Activated T-helper 17 cell treated with anti-CD3 and anti-CD28 coated beads, Interleukin-2, amount 50 U/mL, for 72 hours (primary cell): ENCODE data around the gene CIB4. TPM values are rescaled to one million over a fixed set of nuclear protein-coding genes. Genes with fewer than 3 reads are reported as not detected.

Source experiments
- ATAC-seq: fragments of 150-1000 bp; cut with Tn5 transposase; replicated peaks from 2 replicates; pipeline ENCODE4 v1.10.0; 2021; ENCODE audit warnings: mild to moderate bottlenecking, moderate library complexity
- H3K27ac Mint-ChIP-seq: one replicate; pipeline ENCODE4 v1.8.0; 2022; ENCODE audit warnings: mixed read lengths
- H3K27me3 Mint-ChIP-seq: one replicate; pipeline ENCODE4 v1.8.0; 2022; ENCODE audit warnings: mixed read lengths
- H3K36me3 Mint-ChIP-seq: one replicate; pipeline ENCODE4 v1.8.0; 2022; ENCODE audit warnings: low read depth, mild to moderate bottlenecking, mixed read lengths
- H3K4me1 Mint-ChIP-seq: one replicate; pipeline ENCODE4 v1.8.0; 2022; ENCODE audit warnings: mixed read lengths
- H3K4me3 Mint-ChIP-seq: one replicate; pipeline ENCODE4 v1.8.0; 2022; ENCODE audit warnings: mild to moderate bottlenecking, mixed read lengths
- H3K9me3 Mint-ChIP-seq: one replicate; pipeline ENCODE4 v1.8.0; 2022; ENCODE audit warnings: mixed read lengths
- total RNA-seq, 2 donors: library from RNA; stranded (reverse); gene quantifications; one replicate each; pipeline ENCODE4 v1.2.3, GENCODE V29; 2022

The CIB4 gene
- not detected for total RNA-seq

DNA sequence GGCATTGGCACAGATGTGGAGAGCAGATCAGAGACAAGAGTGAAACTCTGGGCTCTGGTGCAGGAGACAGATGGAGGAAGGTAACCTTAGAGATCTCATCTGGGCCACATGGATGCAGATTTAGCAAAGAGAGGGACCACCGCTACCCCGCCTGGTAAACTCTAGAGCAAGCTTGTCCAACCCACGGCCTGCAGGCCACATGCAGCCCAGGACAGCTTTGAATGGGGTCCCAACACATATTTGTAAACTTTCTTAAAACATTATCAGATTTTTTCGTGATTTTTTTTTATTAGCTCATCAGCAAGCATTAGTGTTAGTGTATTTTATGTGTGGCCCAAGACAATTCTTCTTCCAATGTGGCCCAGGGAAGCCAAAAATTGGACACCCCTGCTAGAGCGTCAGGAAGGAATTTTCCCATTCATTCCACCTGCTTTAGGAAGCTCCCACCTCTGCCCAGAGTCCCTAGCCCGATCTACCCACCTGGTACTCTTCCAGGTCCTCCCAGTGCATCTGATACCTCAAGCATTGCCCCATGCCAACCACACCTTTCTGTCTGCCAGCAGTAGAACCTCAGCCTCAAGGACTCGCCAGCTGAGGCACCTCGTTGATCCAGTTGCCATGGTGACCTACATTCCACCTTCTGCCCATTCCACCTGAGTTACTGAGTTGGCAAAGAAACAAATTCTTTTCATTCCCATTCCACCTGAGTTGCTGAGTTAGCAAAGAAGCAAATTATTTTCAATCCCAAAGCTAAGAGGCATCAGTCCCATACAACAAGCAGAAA is at the start of gene CIB4:
Gene CIB4, minus strand, starts transcription at position 586 of the 784 bp plus-strand sequence. Its CDS starts 52 bp downstream, at position 534.
- ATAC-seq, result no peak
- H3K4me1 Mint-ChIP-seq, result no peaks in the 10 kb centered on the region
- no peak within 1 kb of the TSS for H3K4me3 Mint-ChIP-seq
- no peaks in the 10 kb centered on the region for H3K9me3 Mint-ChIP-seq
- no peak within 1 kb of the TSS for H3K27ac Mint-ChIP-seq
- H3K27me3 Mint-ChIP-seq, result peaks cover 26% of the 10 kb centered on the region
- no peaks in the 10 kb centered on the region for H3K36me3 Mint-ChIP-seq

DNA sequence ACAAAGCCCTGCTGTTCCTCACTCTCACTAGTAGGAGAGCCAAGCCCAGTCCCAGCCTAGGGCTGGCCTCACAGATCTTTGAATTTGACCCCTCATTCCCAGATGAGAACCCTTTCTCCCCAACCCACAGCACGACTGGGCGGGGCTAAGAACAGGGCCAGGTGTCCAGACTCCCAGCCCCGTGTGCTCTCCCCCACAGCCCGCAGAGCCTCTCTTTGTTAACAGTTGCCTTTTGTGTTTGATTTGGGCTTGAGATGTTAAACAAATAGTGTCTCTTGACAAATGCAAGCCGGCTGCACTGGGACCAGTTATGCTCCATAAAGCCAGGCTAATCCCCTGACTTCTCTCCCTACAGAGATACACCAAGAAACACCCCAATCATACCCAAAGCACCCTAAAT is 46.6 kb upstream of the CIB4 start:
- Mint-ChIP-seq H3K27ac (no peak overlapping the region), H3K27me3 (peaks cover 52% of the 10 kb centered on the region), H3K9me3 (no peaks in the 10 kb centered on the region), H3K4me1 (no peaks in the 10 kb centered on the region), H3K36me3 (no peaks in the 10 kb centered on the region), H3K4me3 (no peak overlapping the region)
- no peak for ATAC-seq

DNA sequence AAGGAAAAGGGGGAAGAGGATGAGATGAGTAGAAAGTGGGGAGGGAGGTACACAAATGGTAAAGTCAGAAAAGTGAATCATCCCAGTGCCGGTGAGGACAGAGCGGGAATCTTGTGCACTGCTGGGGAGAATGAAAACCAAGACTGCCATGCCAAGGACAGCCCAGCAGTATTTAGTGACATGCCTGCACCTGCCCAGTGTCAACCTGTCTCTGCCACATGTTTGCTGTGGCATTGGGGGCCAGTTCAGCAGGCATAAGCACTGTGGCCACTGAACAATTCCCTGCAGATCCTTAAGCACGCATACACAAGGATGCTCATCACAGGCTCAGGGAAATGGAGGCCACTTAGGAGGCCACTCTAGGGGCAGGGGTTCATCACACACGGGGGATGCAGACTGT is 46.2 kb upstream of the CIB4 start:
- no peak for ATAC-seq
- Mint-ChIP-seq H3K4me1 (no peaks in the 10 kb centered on the region), H3K27me3 (peaks cover 53% of the 10 kb centered on the region), H3K36me3 (no peaks in the 10 kb centered on the region), H3K9me3 (no peaks in the 10 kb centered on the region), H3K27ac (no peak overlapping the region), H3K4me3 (no peak overlapping the region)

DNA sequence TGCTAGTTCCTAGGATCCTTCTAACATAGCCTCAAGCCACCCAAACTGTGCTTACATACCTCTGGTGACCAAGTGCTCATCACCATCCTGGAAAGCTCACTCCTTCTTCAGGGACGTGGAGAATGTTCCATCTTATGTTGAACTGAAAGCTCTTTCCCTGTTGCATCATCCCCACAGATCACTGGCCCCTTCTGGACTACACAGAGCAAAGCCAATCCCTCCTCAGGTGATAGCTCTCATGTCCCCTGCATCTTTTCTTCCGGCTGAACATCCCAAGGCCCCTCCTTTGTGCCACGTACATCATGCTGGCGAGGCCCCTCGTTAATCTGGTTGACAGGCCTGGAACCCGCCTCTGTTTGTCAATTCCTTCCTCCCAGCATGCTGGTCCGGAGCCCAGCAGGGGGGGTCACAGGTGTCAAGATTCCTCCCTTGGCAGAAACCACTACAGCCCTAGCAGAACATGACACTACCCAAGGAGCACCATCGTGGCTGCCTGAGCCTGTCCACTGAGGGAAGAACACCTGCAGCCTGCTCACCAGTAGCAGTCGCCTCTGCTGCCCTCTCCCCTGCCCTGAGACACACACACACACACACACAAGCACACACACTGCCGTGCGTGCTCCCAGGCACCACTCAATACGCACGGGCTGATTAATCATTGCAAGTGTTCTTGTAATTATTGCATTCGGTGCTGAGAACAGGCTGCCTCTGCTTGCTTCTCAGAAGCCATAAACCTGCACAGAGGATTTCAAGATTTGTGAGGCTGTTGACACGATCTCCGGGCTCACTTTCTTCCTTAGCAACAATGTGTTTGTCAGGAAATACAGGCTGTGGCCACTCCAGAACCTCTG is 45.0 kb upstream of the CIB4 start:
- no peaks in the 10 kb centered on the region for H3K36me3 Mint-ChIP-seq
- peaks cover 48% of the 10 kb centered on the region for H3K27me3 Mint-ChIP-seq
- ATAC-seq, result no peak
- H3K4me3 Mint-ChIP-seq, result no peak overlapping the region
- no peak overlapping the region for H3K27ac Mint-ChIP-seq
- no peaks in the 10 kb centered on the region for H3K9me3 Mint-ChIP-seq
- no peaks in the 10 kb centered on the region for H3K4me1 Mint-ChIP-seq

DNA sequence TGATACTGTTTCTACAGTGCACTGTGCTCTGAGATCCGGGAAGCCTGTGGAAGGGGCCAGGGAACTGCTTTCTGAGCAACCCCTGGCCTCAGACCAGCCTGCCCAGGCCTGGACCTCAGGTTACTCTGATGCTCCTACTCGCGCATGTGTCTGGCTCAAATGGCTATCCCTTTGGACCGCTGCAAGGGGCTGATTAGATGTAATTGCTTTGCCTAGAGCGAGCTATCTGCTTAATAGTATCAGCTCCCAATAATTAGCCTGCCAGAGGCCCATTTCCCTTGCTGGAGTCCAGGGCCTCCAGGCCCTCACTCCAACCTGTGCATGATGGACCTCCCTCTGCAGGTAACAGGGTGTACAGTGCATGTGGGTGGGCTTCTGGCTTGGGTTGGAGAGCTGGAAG is 44.2 kb upstream of the CIB4 start:
- no peaks in the 10 kb centered on the region for H3K9me3 Mint-ChIP-seq
- no peaks in the 10 kb centered on the region for H3K4me1 Mint-ChIP-seq
- no peak overlapping the region for H3K27ac Mint-ChIP-seq
- no peak for ATAC-seq
- H3K36me3 Mint-ChIP-seq, result no peaks in the 10 kb centered on the region
- no peak overlapping the region for H3K4me3 Mint-ChIP-seq
- peaks cover 41% of the 10 kb centered on the region for H3K27me3 Mint-ChIP-seq

DNA sequence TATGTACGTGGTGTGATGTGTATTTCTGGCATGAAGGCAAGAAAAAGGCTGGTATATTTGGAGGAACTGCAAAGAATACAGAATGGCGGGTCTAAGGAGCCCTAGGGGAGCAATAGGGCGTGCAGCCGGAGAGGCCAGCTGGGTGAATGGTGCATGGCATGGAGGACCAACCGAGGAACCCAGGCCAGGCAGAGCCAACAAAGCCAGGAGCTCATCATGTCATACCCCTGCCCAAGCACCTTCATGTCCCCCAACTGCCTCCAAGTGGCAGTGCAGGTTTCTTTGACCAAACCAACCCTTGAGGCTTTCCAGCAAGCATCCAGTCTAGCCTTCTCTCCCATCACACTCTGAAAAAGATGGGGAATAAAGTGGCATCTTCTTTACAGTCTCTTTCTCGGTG is 42.4 kb upstream of the CIB4 start:
- H3K9me3 Mint-ChIP-seq, result no peaks in the 10 kb centered on the region
- peaks cover 38% of the 10 kb centered on the region for H3K27me3 Mint-ChIP-seq
- H3K27ac Mint-ChIP-seq, result no peak overlapping the region
- ATAC-seq, result no peak
- no peaks in the 10 kb centered on the region for H3K4me1 Mint-ChIP-seq
- no peaks in the 10 kb centered on the region for H3K36me3 Mint-ChIP-seq
- no peak overlapping the region for H3K4me3 Mint-ChIP-seq

DNA sequence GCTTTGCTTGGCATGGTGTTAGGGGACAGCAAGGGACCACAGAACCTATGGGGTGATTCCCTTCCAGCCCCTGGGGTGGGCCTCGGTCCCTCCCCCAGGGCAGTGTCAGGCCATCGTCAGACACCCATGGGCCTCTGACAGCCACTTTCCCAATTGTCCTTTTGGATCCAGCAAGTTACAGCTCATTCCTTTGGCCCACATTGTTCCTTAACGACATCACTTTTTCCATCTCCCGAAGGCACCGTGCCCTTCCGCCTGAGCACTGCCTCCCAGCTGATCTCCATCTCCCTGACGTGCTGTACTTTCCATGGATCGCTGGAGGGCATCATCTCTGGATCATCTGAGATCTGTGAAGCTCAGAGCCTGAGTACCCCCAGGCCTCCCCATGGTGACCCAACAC is 41.0 kb upstream of the CIB4 start:
- H3K9me3 Mint-ChIP-seq, result peaks cover 5% of the 10 kb centered on the region
- H3K4me1 Mint-ChIP-seq, result no peaks in the 10 kb centered on the region
- ATAC-seq, result no peak
- H3K4me3 Mint-ChIP-seq, result no peak overlapping the region
- H3K27me3 Mint-ChIP-seq, result peaks cover 35% of the 10 kb centered on the region
- no peak overlapping the region for H3K27ac Mint-ChIP-seq
- H3K36me3 Mint-ChIP-seq, result no peaks in the 10 kb centered on the region

DNA sequence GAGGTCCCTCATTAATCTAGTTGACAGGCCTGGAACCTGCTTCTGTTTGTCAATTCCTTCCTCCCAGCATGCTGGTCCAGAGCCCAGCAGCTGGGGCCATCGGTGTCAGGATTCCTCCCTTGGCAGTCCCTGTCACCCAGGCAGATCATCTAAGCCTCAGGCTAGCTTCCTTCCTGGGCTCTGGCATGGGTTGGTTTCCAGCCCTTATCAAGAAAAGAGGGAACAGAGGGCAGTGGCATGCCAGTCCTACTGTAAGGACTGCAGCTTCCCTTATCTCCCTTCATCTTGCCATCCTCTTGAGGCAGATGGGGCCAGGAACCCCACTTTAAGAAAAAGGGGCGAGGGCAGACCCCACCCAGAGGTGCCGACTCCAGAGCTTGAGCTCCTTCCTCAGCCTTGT is 40.5 kb upstream of the CIB4 start:
- Mint-ChIP-seq H3K27me3 (peaks cover 30% of the 10 kb centered on the region), H3K9me3 (peaks cover 5% of the 10 kb centered on the region), H3K4me1 (no peaks in the 10 kb centered on the region), H3K27ac (no peak overlapping the region), H3K4me3 (no peak overlapping the region), H3K36me3 (no peaks in the 10 kb centered on the region)
- ATAC-seq, result no peak

DNA sequence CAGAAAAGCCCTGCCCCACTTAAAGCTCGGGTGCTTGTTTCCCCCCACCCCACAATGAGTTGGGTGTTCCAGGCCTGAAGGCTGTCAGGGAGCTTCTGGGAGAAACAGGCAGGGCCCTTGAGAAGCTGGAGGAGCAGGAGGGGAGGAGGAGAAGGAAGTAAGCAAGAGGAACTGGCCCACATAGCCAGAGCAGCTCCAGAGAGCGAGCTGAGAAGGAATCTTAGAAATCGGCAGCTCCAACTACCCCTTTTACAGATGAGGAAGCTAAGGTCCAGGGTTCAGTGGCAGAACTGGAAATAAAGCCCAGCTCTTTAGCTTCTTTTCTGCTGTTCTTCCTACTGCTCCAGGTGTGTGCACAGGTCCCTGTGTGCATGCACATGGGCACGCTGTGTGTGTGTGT is 38.7 kb upstream of the CIB4 start:
- Mint-ChIP-seq H3K36me3 (no peaks in the 10 kb centered on the region), H3K27ac (no peak overlapping the region), H3K27me3 (peaks cover 19% of the 10 kb centered on the region), H3K4me3 (no peak overlapping the region), H3K9me3 (peaks cover 5% of the 10 kb centered on the region), H3K4me1 (no peaks in the 10 kb centered on the region)
- ATAC-seq, result no peak

DNA sequence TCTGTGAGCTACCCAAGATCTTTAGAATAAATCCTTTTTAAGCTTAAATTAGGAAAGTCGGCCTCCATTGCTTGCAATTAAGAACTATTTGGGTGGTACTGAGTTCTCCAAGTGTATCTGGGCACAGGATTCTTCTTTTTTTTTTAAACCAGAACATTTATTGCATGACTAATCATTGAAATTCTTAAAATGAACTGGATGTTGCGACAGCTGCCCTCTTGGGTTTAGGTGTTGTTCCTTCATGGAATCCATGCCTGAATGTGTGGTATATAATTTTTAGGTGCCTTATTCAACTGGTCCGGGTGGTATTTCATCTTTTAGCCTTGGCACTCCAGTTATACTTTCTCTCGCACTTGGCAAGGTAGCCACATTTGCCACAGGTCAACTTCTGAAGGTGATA is 36.9 kb upstream of the CIB4 start:
- Mint-ChIP-seq H3K36me3 (no peaks in the 10 kb centered on the region), H3K9me3 (peaks cover 5% of the 10 kb centered on the region), H3K4me1 (no peaks in the 10 kb centered on the region), H3K4me3 (no peak overlapping the region), H3K27me3 (peaks cover 24% of the 10 kb centered on the region), H3K27ac (no peak overlapping the region)
- ATAC-seq, result no peak

DNA sequence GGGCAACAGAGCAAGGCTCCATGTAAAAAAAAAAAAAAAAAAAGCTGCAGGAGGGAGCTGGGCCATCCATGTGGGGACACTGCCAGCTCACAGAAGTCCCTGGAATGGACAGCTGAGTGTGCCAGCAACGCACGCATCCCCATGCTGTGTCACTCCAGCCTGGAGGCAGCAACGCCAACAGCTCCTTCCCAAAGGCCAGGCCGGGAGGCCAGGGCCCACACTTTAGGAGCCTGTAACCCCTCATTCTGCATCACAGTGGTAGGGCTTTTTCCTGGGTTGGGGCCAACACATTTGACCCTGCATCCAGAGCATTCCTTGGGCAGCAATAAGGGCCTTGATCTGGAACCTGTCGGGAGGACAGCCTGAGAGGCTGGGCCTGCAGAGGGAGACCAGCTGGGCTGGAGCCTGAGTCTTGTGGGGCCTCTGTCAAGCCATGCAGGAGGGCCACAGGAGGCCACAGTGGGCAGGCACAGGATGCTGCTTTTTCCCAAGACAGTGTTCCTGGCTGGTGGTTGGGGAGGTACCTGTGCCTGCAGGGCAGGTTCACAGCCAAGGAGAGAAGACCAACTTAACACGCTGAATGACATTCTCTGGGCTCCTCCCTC is 34.6 kb upstream of the CIB4 start:
- peaks cover 28% of the 10 kb centered on the region for H3K27me3 Mint-ChIP-seq
- H3K36me3 Mint-ChIP-seq, result no peaks in the 10 kb centered on the region
- no peak for ATAC-seq
- no peak overlapping the region for H3K27ac Mint-ChIP-seq
- peaks cover 5% of the 10 kb centered on the region for H3K9me3 Mint-ChIP-seq
- H3K4me1 Mint-ChIP-seq, result no peaks in the 10 kb centered on the region
- H3K4me3 Mint-ChIP-seq, result no peak overlapping the region

DNA sequence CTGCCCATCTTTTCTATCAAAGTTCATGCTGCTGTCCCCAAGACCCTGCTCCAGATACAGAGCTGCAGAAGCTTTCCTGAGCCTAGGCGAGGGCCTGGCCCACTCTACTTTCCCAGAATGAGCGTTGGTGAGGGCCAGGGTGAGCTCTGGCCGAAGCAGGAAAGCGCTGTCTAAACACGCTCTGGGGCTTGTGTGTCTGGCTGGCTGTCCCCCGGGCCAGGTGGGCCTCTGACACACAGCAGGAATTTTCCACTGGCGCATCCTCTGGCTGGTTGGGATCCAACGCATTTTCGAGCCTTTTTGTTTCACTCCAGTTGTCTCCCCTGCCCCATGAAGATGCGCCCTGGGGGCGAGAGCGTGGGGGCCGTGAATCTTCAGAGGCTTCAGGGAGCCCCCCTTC is 33.6 kb upstream of the CIB4 start:
- ATAC-seq, result no peak
- Mint-ChIP-seq H3K9me3 (peaks cover 5% of the 10 kb centered on the region), H3K36me3 (no peaks in the 10 kb centered on the region), H3K27ac (no peak overlapping the region), H3K4me1 (no peaks in the 10 kb centered on the region), H3K4me3 (no peak overlapping the region), H3K27me3 (peaks cover 36% of the 10 kb centered on the region)

DNA sequence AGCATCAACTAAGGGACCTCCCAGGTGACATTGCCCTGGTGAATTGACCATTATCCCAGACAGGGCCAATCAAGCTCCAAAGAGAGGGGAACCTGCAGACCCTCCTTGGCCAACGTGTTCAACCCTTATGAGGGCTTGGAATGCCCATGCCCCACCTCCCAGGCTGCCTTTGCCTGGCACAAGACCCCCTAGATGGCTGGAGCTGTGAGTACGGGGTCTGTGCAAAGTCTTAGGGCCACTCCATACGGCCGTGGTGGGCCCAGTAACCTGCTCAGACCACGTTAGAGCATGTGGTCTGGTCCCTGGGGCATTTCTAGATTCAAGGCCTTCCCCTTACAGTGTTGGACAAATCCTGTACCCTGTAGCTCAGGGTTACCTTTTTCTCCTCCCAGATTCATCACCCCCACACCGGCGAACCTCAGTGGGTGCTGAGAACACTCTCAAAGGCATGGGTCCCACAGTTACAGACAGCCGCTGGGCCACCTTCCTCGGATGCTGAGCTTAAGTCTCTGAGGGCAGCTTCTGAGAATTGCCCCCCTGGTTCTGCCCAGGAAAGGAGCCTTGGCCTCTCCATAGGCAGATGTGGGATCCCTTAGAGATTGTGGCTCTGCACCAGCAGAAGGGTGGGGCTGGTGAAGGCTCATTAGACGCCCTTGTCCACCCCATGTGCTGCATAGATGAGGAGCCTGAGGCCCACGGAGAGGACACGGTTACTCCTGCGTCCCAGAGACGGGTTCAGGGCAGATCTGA is 33.0 kb upstream of the CIB4 start:
- no peak overlapping the region for H3K4me3 Mint-ChIP-seq
- H3K36me3 Mint-ChIP-seq, result no peaks in the 10 kb centered on the region
- no peak for ATAC-seq
- H3K9me3 Mint-ChIP-seq, result peaks cover 5% of the 10 kb centered on the region
- no peaks in the 10 kb centered on the region for H3K4me1 Mint-ChIP-seq
- no peak overlapping the region for H3K27ac Mint-ChIP-seq
- peaks cover 38% of the 10 kb centered on the region for H3K27me3 Mint-ChIP-seq

DNA sequence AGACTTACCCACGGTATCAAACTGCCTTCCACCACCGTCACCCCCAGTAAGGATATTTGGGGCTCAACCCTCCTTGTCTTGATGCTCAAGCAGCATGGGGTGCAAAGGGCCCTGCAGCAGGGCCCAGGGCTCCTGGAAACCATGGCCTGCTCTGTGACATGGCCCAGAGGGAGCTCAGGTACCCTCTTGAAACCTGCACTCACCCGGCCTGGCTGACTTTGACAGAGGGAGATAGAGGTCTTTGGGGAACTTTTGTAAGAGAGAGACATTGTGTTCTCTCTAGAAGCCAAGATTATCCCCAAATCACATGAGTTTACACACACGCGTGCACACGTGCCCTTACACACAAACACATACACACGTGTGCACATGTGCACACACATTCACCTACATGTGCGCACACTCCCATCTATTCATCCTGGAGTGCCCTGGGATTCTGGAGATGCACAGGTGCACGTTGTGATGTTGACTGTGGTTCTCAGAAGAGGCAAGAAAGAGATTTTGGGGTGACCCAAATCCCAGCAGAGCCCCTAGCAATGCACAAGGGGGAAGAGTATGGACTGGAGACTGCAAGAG is 31.7 kb upstream of the CIB4 start:
- H3K27me3 Mint-ChIP-seq, result peaks cover 37% of the 10 kb centered on the region
- H3K9me3 Mint-ChIP-seq, result peaks cover 5% of the 10 kb centered on the region
- H3K27ac Mint-ChIP-seq, result no peak overlapping the region
- H3K4me3 Mint-ChIP-seq, result no peak overlapping the region
- no peak for ATAC-seq
- no peaks in the 10 kb centered on the region for H3K4me1 Mint-ChIP-seq
- H3K36me3 Mint-ChIP-seq, result no peaks in the 10 kb centered on the region
